ENCODE results near the gene ETS1.

Gene ETS1

GRCh38 chr11:128469220-128469619 lies 118.1 kb downstream of the ETS1 start:
- ATAC-seq (ENCODE audit: insufficient read depth, low read depth) (no peak), DNase-seq (no peak)
- TF ChIP-seq CTCF (IDR thresholded peaks at IDR 0.05; ENCODE audit: borderline replicate concordance, extremely low read depth, low read length, poor library complexity, severe bottlenecking) (no peak), EZH2 (IDR thresholded peaks at IDR 0.05; ENCODE audit: borderline replicate concordance, low read depth, low read length, severe bottlenecking) (no peak)
- no peaks in the 10 kb centered on the region for H3K27me3 ChIP-seq (ENCODE audit: insufficient read depth, low read length, poor library complexity)
- peaks cover 14% of the 10 kb centered on the region; the same call in 1 of the 2 replicates for H4K20me1 ChIP-seq (ENCODE audit: insufficient read depth, low read length)
- H3K79me2 ChIP-seq (ENCODE audit: insufficient read depth, low read length), result peaks cover 74% of the 10 kb centered on the region
- H3K9ac ChIP-seq (ENCODE audit: low read depth, low read length), result no peak overlapping the region
- H3K4me2 ChIP-seq (ENCODE audit: insufficient read depth, low read length), result no peak overlapping the region
- no peaks in the 10 kb centered on the region for H3K9me3 ChIP-seq (ENCODE audit: insufficient read depth, low read length, severe bottlenecking)
- peaks cover 89% of the 10 kb centered on the region for H3K36me3 ChIP-seq (ENCODE audit: insufficient read depth, low read length)
- peaks cover 42% of the 10 kb centered on the region for H3K4me1 ChIP-seq (ENCODE audit: insufficient read depth, low read length)
- H3K4me3 ChIP-seq (ENCODE audit: low read depth in 1 of 2, low read length in 2 of 2), result no peak overlapping the region
- peak overlapping the region; percentile 34 for H3K27ac ChIP-seq (ENCODE audit: low read length)
- no peak overlapping the region for H2AFZ ChIP-seq (ENCODE audit: low read depth, low read length)

- H4K20me1 ChIP-seq (ENCODE audit: insufficient read depth, low read length), result peaks cover 13% of the 10 kb centered on the region; the same call in 1 of the 2 replicates
- H2AFZ ChIP-seq (ENCODE audit: low read depth, low read length), result no peak overlapping the region
- DNase-seq, result no peak
- no peak for ATAC-seq (ENCODE audit: insufficient read depth, low read depth)
- no peak overlapping the region for H3K4me2 ChIP-seq (ENCODE audit: insufficient read depth, low read length)
- H3K27me3 ChIP-seq (ENCODE audit: insufficient read depth, low read length, poor library complexity), result no peaks in the 10 kb centered on the region
- peaks cover 31% of the 10 kb centered on the region for H3K4me1 ChIP-seq (ENCODE audit: insufficient read depth, low read length)
- H3K4me3 ChIP-seq (ENCODE audit: low read depth in 1 of 2, low read length in 2 of 2), result no peak overlapping the region
- H3K9me3 ChIP-seq (ENCODE audit: insufficient read depth, low read length, severe bottlenecking), result no peaks in the 10 kb centered on the region
- H3K79me2 ChIP-seq (ENCODE audit: insufficient read depth, low read length), result peaks cover 65% of the 10 kb centered on the region
- TF ChIP-seq EZH2 (IDR thresholded peaks at IDR 0.05; ENCODE audit: borderline replicate concordance, low read depth, low read length, severe bottlenecking) (no peak), CTCF (IDR thresholded peaks at IDR 0.05; ENCODE audit: borderline replicate concordance, extremely low read depth, low read length, poor library complexity, severe bottlenecking) (no peak)
- H3K27ac ChIP-seq (ENCODE audit: low read length), result peak overlapping the region; percentile 39; the same call in 1 of the 2 replicates
- peaks cover 89% of the 10 kb centered on the region for H3K36me3 ChIP-seq (ENCODE audit: insufficient read depth, low read length)
- no peak overlapping the region for H3K9ac ChIP-seq (ENCODE audit: low read depth, low read length)
Observed at GRCh38 chr11:128468111-128468510, 119.2 kb downstream of the ETS1 start.

- Histone ChIP-seq H3K36me3 (ENCODE audit: insufficient read depth, low read length) (peaks cover 89% of the 10 kb centered on the region), H3K4me1 (ENCODE audit: insufficient read depth, low read length) (peaks cover 26% of the 10 kb centered on the region), H3K27me3 (ENCODE audit: insufficient read depth, low read length, poor library complexity) (no peaks in the 10 kb centered on the region), H3K9me3 (ENCODE audit: insufficient read depth, low read length, severe bottlenecking) (no peaks in the 10 kb centered on the region), H2AFZ (ENCODE audit: low read depth, low read length) (no peak overlapping the region), H3K9ac (ENCODE audit: low read depth, low read length) (no peak overlapping the region), H3K27ac (ENCODE audit: low read length) (peak overlapping the region; percentile 39), H3K79me2 (ENCODE audit: insufficient read depth, low read length) (peaks cover 63% of the 10 kb centered on the region), H4K20me1 (ENCODE audit: insufficient read depth, low read length) (peaks cover 15% of the 10 kb centered on the region; the same call in 1 of the 2 replicates), H3K4me3 (ENCODE audit: low read depth in 1 of 2, low read length in 2 of 2) (no peak overlapping the region), H3K4me2 (ENCODE audit: insufficient read depth, low read length) (no peak overlapping the region)
- no peak for ATAC-seq (ENCODE audit: insufficient read depth, low read depth)
- TF ChIP-seq CTCF (IDR thresholded peaks at IDR 0.05; ENCODE audit: borderline replicate concordance, extremely low read depth, low read length, poor library complexity, severe bottlenecking) (no peak), EZH2 (IDR thresholded peaks at IDR 0.05; ENCODE audit: borderline replicate concordance, low read depth, low read length, severe bottlenecking) (no peak)
- DNase-seq, result no peak
Observed at GRCh38 chr11:128467610-128468041, 119.7 kb downstream of the ETS1 start.

Measured in DND-41 (cell line).